Aorta (tissue), 5 donors: ENCODE measurements around the gene SIGLEC15. TPM values are rescaled to one million over a fixed set of nuclear protein-coding genes. Genes with fewer than 3 reads are reported as not detected.

Source experiments
- ATAC-seq: fragments of 200-7000 bp; cut with Tn5 transposase; one replicate; pipeline ENCODE4 v1.9.1; 2022; ENCODE audit warnings: moderate library complexity; ENCODE audit not compliant: low FRiP score
- DNase-seq, 2 donors: peaks; one replicate each; pipeline ENCODE4 v3.0.0-alpha.2; 2020
- H3K27ac ChIP-seq, 2 donors: one replicate each; pipeline ENCODE4 v1.5.1; 2013; ENCODE audit warnings: low read length in 2 of 2, mild to moderate bottlenecking in 2 of 2, moderate library complexity in 2 of 2, control low read depth in 1 of 2, inconsistent platforms in 1 of 2, low read depth in 1 of 2
- H3K27me3 ChIP-seq, 2 donors: one replicate each; pipeline ENCODE4 v1.6.1; 2013; ENCODE audit warnings: control low read depth in 1 of 2, low read length in 1 of 2, mild to moderate bottlenecking in 1 of 2, moderate library complexity in 1 of 2; ENCODE audit not compliant: insufficient read depth in 2 of 2, control insufficient read depth in 1 of 2
- H3K36me3 ChIP-seq, 2 donors: one replicate each; pipeline ENCODE4 v1.6.1; 2013; ENCODE audit warnings: control low read depth in 1 of 2, low read length in 1 of 2, mild to moderate bottlenecking in 1 of 2; ENCODE audit not compliant: insufficient read depth in 2 of 2, control insufficient read depth in 1 of 2
- H3K4me1 ChIP-seq, 2 donors: one replicate each; pipeline ENCODE4 v1.6.1; 2013; ENCODE audit warnings: low read length in 2 of 2, control low read depth in 1 of 2, mild to moderate bottlenecking in 1 of 2, moderate library complexity in 1 of 2; ENCODE audit not compliant: insufficient read depth in 2 of 2, control insufficient read depth in 1 of 2
- H3K4me3 ChIP-seq, 2 donors: one replicate each; pipeline ENCODE4 v1.5.1; 2013; ENCODE audit warnings: low read length in 2 of 2, control low read depth in 1 of 2, mild to moderate bottlenecking in 1 of 2
- H3K9me3 ChIP-seq: one replicate; pipeline ENCODE4 v1.6.1; 2013; ENCODE audit warnings: mild to moderate bottlenecking, low read length; ENCODE audit not compliant: control insufficient read depth
- WGBS, 2 donors: extraction: QIAGEN DNeasy Blood & Tissue Kit; methylation state at CpG; one replicate each; pipeline ENCODE4 v1.1.7; 2013; 5-methylcytosine and 5-hydroxymethylcytosine counted together
- intact Hi-C, 2 donors: fragments of 100-400 bp; cut with DNase I; formaldehyde crosslinking; loops; one replicate each; pipeline versions ENCODE4 v1.14.2 to v1.15.0; 2022
- polyA plus RNA-seq, 2 donors: library from polyadenylated mRNA; stranded (reverse); fragments of 200-250 nt; gene quantifications; one replicate each; pipeline ENCODE4 v1.2.3, GENCODE V29; 2013
- total RNA-seq, 2 donors: library from RNA; stranded (reverse); fragmentation: NEBNext Ultra II Directional; extraction: Animal tissue kit (Norgen Biotek cat#: 25700); gene quantifications; one replicate each; pipeline ENCODE4 v1.2.1, GENCODE V29; 2021
- donor health status: healthy with polysubstance abuse.
- donor health status: Bipolar disorder and iron deficiency.
- donor health status: DM: no; HTN: no; CAD: no.
- donor health status: DM: no; HTN: no; CAD: no.
- donor health status: DM: yes; HTN: yes; CAD: no.

The SIGLEC15 gene
- total and polyA plus RNA-seq, 4 donors: 0.33 to 1.2 (median 0.91) TPM; not detected in 1

GRCh38 chr18:45876161-45876560, 50.7 kb downstream of the SIGLEC15 start:
- 96% methylated on average over 3 of the region's 3 CpGs for WGBS, 2 donors
- no peaks in the 10 kb centered on the region for H3K27me3 ChIP-seq
- H3K4me3 ChIP-seq: no peak overlapping the region
- no peak overlapping the region for H3K27ac ChIP-seq
- peaks cover 4 to 7% of the 10 kb centered on the region in 2 donors for H3K36me3 ChIP-seq
- ATAC-seq: no peak
- no peak for DNase-seq
- intact Hi-C loops: no loop called here
- H3K9me3 ChIP-seq: no peaks in the 10 kb centered on the region
- no peaks in the 10 kb centered on the region for H3K4me1 ChIP-seq

- WGBS, 2 donors: 94% methylated on average over 3 of the region's 3 CpGs
- H3K9me3 ChIP-seq: no peaks in the 10 kb centered on the region
- H3K4me3 ChIP-seq: no peak overlapping the region
- ATAC-seq (no peak), DNase-seq (no peak)
- H3K4me1 ChIP-seq: no peaks in the 10 kb centered on the region
- no peaks in the 10 kb centered on the region for H3K27me3 ChIP-seq
- H3K27ac ChIP-seq: no peak overlapping the region
- H3K36me3 ChIP-seq: peaks cover 4 to 7% of the 10 kb centered on the region in 2 donors
- intact Hi-C loops: no loop called here
These were observed 51.9 kb downstream of the SIGLEC15 start for GRCh38 chr18:45877403-45877802.

- ATAC-seq (peak; percentile 92), DNase-seq (peak; percentile 84 to 88)
- intact Hi-C loops: loop anchor here (1.0 to 5.0 kb wide), 2 partner anchors 188 to 189 kb away; no protein-coding TSS in a partner anchor
- H3K36me3 ChIP-seq: peaks cover 0 to 4% of the 10 kb centered on the region in 2 donors
- H3K27ac ChIP-seq: no peak overlapping the region
- no peaks in the 10 kb centered on the region for H3K27me3 ChIP-seq
- H3K9me3 ChIP-seq: no peaks in the 10 kb centered on the region
- H3K4me3 ChIP-seq: no peak overlapping the region
- H3K4me1 ChIP-seq: no peaks in the 10 kb centered on the region
- WGBS, 2 donors: 36 to 38% methylated on average over 17 of the region's 17 CpGs
These were observed 54.5 kb downstream of the SIGLEC15 start for GRCh38 chr18:45879681-45880655.

GRCh38 chr18:45880876-45881558, 55.5 kb downstream of the SIGLEC15 start:
- WGBS, 2 donors: 93% methylated on average over 3 of the region's 3 CpGs
- H3K9me3 ChIP-seq: no peaks in the 10 kb centered on the region
- no peak overlapping the region for H3K4me3 ChIP-seq
- H3K36me3 ChIP-seq: peaks cover 0 to 4% of the 10 kb centered on the region in 2 donors
- H3K4me1 ChIP-seq: no peaks in the 10 kb centered on the region
- intact Hi-C loops: loop anchor here (1.0 to 5.0 kb wide), 2 partner anchors 189 to 190 kb away; no protein-coding TSS in a partner anchor
- H3K27ac ChIP-seq: no peak overlapping the region
- no peak for DNase-seq
- no peak for ATAC-seq
- no peaks in the 10 kb centered on the region for H3K27me3 ChIP-seq

GRCh38 chr18:45887585-45887984, 62.1 kb downstream of the SIGLEC15 start:
- WGBS, 2 donors: 98 to 99% methylated on average over 5 of the region's 5 CpGs
- Histone ChIP-seq H3K27ac (no peak overlapping the region), H3K4me3 (no peak overlapping the region), H3K27me3 (no peaks in the 10 kb centered on the region), H3K36me3 (peaks cover 0 to 3% of the 10 kb centered on the region in 2 donors), H3K4me1 (no peaks in the 10 kb centered on the region), H3K9me3 (no peaks in the 10 kb centered on the region)
- intact Hi-C loops: no loop called here
- DNase-seq: no peak
- ATAC-seq: no peak

- DNase-seq: no peak
- no peaks in the 10 kb centered on the region for H3K27me3 ChIP-seq
- 95 to 97% methylated on average over 3 of the region's 3 CpGs for WGBS, 2 donors
- no peaks in the 10 kb centered on the region for H3K4me1 ChIP-seq
- H3K9me3 ChIP-seq: no peaks in the 10 kb centered on the region
- H3K27ac ChIP-seq: no peak overlapping the region
- intact Hi-C loops: no loop called here
- ATAC-seq: no peak
- H3K4me3 ChIP-seq: no peak overlapping the region
- H3K36me3 ChIP-seq: peaks cover 2 to 3% of the 10 kb centered on the region in 2 donors
These were observed 64.1 kb downstream of the SIGLEC15 start for GRCh38 chr18:45889419-45890064.

GRCh38 chr18:45890606-45891005, 65.1 kb downstream of the SIGLEC15 start:
- H3K4me3 ChIP-seq: no peak overlapping the region
- H3K27me3 ChIP-seq: no peaks in the 10 kb centered on the region
- peaks cover 3 to 4% of the 10 kb centered on the region in 2 donors for H3K36me3 ChIP-seq
- no peak for ATAC-seq
- 82 to 91% methylated on average over 1 of the region's 1 CpG for WGBS, 2 donors
- intact Hi-C loops: no loop called here
- H3K27ac ChIP-seq: no peak overlapping the region
- no peaks in the 10 kb centered on the region for H3K4me1 ChIP-seq
- DNase-seq: peak in 1 of 2 donors; percentile 56
- no peaks in the 10 kb centered on the region for H3K9me3 ChIP-seq

- Histone ChIP-seq H3K9me3 (no peaks in the 10 kb centered on the region), H3K4me1 (no peaks in the 10 kb centered on the region), H3K27me3 (no peaks in the 10 kb centered on the region), H3K27ac (no peak overlapping the region), H3K36me3 (peaks cover 3 to 8% of the 10 kb centered on the region in 2 donors), H3K4me3 (no peak overlapping the region)
- intact Hi-C loops: no loop called here
- ATAC-seq (no peak), DNase-seq (no peak)
- 87 to 89% methylated on average over 2 of the region's 2 CpGs for WGBS, 2 donors
These were observed 66.3 kb downstream of the SIGLEC15 start for GRCh38 chr18:45891806-45892205.
